T-helper 9 cell (primary cell): ENCODE results near the gene FALEC.
"Not testable (repeated sequence)": the region's sequence is repeated elsewhere in the genome, so short reads cannot be mapped to it uniquely, and the experiment has no call there.

Experiments used
- DNase-seq: peaks from one replicate; pipeline ENCODE4 v3.0.0-alpha.2; 2020

The FALEC gene

DNA sequence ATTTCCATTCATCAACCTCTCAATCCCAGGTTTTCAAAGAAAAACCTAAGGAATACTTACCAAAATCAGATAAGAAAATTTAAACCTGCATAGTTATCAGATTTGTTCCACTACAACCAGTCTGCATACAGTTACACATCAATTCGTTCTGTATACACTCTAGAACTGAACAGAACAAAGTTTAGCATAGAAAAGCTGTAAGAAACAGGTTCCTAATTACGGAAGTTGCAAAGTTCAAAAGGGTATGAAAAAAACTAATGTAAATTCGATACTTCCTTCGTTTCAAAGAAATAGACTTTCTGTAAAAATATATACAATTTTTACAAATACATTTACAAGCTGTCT is 60.8 kb downstream of the FALEC start:
- DNase-seq = no peak

DNA sequence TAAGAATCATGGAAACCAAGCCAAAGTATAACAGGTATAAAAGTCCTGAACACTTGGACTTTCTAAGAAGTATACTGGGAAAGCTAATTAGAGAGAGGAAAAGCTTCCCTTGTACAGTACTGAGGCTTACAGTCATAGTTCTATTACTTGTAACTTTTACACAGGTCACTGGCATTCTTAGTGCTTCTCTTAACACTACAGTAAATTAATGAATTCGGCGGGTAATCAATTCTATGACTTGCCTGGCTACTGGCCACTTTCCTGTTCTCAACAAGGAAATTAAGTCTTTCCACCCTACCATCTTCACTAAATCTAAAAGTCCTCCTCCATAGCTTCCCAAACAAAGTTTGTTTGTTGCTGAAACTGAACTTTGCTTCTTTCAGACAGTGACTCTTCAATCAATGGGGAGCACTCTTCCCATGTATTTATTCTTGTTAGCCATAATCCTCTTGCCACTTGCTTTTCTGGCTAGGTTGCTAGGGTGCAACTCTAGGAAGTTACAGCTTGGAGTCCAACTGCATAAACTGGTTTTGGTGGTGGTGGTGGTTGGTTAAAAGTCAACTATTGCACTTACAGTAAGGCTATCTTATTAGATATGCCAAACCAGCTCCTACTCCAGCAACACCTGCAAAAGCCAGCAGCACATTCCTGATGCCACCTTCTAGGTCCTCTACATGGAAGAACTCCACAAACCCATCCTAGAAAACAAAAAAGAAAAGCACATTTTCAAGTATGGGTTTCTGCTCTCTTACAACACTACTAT is 61.4 kb downstream of the FALEC start:
- DNase-seq = no peak

- DNase-seq = no peak
Measured at GRCh38 chr1:150577557-150578271, 62.2 kb downstream of the FALEC start.

DNA sequence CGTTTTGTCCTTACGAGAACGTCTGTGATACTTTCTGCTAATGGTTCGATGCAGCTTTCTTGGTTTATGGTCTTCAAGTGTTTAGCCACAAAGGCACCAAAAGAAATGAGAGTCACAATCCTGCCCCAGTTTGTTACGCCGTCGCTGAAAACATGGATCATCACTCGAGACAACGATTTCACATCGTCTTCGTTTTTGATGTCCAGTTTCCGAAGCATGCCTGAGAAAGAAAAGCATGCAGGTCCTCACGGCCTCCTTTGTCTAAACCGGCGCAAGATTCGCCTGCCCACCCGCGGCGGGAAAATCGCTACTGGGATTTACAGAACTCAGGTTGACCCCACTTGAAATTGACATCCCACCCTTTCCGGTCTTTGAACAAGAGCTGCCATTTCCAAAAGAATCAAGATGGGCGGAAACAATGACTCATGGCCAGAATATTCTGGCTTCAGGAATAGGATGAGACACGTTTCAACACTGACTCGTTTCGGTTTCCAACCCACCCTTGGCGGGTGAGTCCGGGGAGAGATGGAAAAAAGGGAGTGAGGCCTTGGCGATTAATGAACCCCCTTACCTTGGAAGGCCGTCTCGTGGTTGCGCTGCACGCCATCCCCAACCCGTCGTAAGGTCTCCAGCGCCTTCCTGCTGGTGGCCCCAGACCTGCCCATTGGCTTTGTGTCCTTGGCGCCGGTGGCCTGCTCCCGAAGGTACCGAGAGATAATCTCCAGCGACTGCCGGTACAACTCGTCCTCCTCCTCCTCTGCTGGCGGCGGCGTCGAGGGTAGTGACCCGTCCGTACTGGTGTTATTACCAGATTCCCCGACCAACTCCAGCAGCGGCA is 62.9 kb downstream of the FALEC start:
- DNase-seq = no peak

GRCh38 chr1:150579110-150579944 is 63.8 kb downstream of the FALEC start, which contains the start of gene MCL1:
Gene MCL1 (minus strand): TSS chr1:150579610. CDS start chr1:150579530, 80 bp downstream.
- DNase-seq = peak; percentile 79

- no peak for DNase-seq
Measured at GRCh38 chr1:150579945-150580642, 64.5 kb downstream of the FALEC start.

DNA sequence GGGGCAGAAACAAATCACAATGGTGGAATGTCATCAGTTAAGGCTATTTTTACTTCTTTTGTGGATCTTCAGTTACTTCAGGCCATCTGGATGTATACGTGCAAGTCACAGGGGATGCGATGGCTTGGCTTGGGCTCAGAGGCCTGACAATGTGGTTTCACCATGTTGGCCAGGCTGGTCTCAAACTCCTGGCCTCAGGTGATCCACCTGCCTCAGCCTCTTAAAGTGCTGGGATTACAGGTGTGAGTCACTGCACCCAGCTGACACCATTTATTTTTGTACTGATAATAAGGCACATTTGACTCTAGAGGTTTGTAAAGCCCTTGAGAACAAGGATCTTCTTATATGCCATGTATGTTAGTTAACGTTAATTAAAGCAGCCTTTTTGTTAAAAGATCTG is 65.4 kb downstream of the FALEC start:
- not testable (repeated sequence) for DNase-seq

DNA sequence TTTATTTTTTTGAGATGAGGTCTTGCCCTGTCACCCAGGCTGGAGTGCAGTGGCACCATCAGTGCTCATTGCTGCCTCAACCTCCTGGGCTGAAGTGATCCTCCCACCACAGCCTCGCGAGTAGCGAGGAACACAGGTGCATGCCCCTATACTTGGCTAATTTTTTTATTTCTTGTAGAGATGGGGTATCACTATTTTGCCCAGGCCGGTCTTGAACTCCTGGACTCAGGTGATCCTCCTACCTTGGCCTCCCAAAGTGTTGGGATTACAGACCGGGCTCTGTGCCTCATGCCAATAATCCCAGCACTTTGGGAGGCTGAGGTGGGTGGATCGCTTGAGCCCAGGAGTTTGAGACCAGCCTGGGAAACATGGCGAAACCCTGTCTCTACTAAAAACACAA is 65.9 kb downstream of the FALEC start:
- DNase-seq = not testable (repeated sequence)

GRCh38 chr1:150581962-150582361 is 66.4 kb downstream of the FALEC start:
- not testable (repeated sequence) for DNase-seq

DNA sequence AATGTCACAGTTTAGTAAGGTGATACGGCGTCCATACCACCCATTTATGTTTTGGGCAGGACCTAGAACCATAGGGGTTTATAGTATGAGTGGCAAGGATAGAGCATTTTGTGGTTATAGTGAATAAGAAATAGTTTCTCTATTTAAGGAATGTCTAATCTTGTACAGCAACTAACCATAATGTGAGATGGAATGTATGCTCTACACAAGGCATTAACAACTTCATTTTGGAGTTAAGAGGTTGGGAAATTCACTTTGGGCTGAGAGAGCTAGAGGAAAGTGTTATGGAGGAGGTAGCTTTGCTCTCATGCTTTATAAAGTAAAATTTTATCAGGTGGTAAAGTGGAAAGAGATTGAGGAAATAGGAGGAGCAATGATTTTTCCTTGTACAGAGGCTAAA is 66.8 kb downstream of the FALEC start:
- DNase-seq = no peak
